Calu3 (cell line): ENCODE data around the gene ADCY5. TPM values are rescaled to one million over a fixed set of nuclear protein-coding genes. Genes with fewer than 3 reads are reported as not detected.

Experiments
- BruUV-seq: library from RNA; stranded (reverse); fragments of 400-500 nt; replicated peaks from 2 replicates; lab custom pipeline; 2021; lab: Mats Ljungman, UMichigan
- CTCF ChIA-PET: fragments of 300-600 bp; sonication (Branson Sonifier 250); formaldehyde crosslinking; loops from one replicate; lab custom pipeline; 2022; ENCODE audit warnings: antibody characterized with exemption; lab: Charles Lee
- DNase-seq: peaks from one replicate; pipeline ENCODE4 v3.0.0; 2022
- H3K27ac Mint-ChIP-seq: one replicate; pipeline ENCODE4 v1.8.0; 2022; ENCODE audit warnings: mixed read lengths; ENCODE audit not compliant: unreplicated experiment
- H3K27me3 Mint-ChIP-seq: one replicate; pipeline ENCODE4 v1.8.0; 2022; ENCODE audit warnings: mixed read lengths; ENCODE audit not compliant: unreplicated experiment
- H3K36me3 Mint-ChIP-seq: one replicate; pipeline ENCODE4 v1.8.0; 2022; ENCODE audit warnings: mild to moderate bottlenecking, moderate library complexity, mixed read lengths; ENCODE audit not compliant: insufficient read depth, unreplicated experiment
- H3K4me1 Mint-ChIP-seq: one replicate; pipeline ENCODE4 v1.8.0; 2022; ENCODE audit warnings: mild to moderate bottlenecking, low read depth, mixed read lengths; ENCODE audit not compliant: unreplicated experiment
- H3K4me3 Mint-ChIP-seq: one replicate; pipeline ENCODE4 v1.8.0; 2022; ENCODE audit warnings: mild to moderate bottlenecking, low read depth, moderate library complexity, mixed read lengths; ENCODE audit not compliant: unreplicated experiment
- H3K9me3 Mint-ChIP-seq: one replicate; pipeline ENCODE4 v1.8.0; 2022; ENCODE audit warnings: low read depth, mixed read lengths; ENCODE audit not compliant: unreplicated experiment
- intact Hi-C: fragments of 100-400 bp; cut with micrococcal nuclease; formaldehyde crosslinking; loops from one replicate; pipeline ENCODE4 v1.10.0; 2022; ENCODE audit not compliant: unreplicated experiment
- total RNA-seq: library from RNA; stranded (reverse); gene quantifications from 2 replicates; pipeline ENCODE4 v1.2.3, GENCODE V29; 2022
- TF ChIP-seq, protein P1 (sequence below): fragments of 200-600 bp; IDR thresholded peaks from one replicate; pipeline ENCODE4 v1.8.0; 2022; ENCODE audit warnings: antibody characterized with exemption; ENCODE audit not compliant: unreplicated experiment

ADCY5 gene
- total RNA-seq, 1 experiment from 2014 or later: 2.5 TPM

DNA sequence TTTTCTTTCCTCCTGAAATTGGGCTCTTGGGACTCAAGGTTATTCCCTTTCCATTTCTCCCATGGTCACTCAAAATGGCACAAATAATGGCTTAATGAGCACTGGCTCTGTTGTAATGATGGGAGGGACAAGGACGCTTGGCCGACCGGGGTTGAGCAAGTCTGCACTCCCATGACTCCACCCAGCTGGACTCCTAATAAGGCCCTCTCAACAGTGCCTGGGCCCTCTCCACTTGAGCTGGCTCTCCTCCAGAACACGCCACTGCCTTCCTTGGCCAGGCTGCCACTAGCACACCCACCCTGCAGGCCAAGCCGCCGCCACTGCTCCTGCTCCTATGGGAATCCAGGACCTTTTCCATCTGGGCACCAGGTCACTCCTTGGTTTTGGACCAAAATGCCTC lies 42.3 kb downstream of the ADCY5 start:
- intact Hi-C loops: no loop called here
- DNase-seq: no peak
- no TSS peak for BruUV-seq
- peaks cover 9% of the 10 kb centered on the region for H3K36me3 Mint-ChIP-seq
- H3K9me3 Mint-ChIP-seq: no peaks in the 10 kb centered on the region
- TF ChIP-seq, protein P1, sequence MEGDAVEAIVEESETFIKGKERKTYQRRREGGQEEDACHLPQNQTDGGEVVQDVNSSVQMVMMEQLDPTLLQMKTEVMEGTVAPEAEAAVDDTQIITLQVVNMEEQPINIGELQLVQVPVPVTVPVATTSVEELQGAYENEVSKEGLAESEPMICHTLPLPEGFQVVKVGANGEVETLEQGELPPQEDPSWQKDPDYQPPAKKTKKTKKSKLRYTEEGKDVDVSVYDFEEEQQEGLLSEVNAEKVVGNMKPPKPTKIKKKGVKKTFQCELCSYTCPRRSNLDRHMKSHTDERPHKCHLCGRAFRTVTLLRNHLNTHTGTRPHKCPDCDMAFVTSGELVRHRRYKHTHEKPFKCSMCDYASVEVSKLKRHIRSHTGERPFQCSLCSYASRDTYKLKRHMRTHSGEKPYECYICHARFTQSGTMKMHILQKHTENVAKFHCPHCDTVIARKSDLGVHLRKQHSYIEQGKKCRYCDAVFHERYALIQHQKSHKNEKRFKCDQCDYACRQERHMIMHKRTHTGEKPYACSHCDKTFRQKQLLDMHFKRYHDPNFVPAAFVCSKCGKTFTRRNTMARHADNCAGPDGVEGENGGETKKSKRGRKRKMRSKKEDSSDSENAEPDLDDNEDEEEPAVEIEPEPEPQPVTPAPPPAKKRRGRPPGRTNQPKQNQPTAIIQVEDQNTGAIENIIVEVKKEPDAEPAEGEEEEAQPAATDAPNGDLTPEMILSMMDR: no peak
- peaks cover 24% of the 10 kb centered on the region for H3K27me3 Mint-ChIP-seq
- H3K27ac Mint-ChIP-seq: no peak overlapping the region
- no peak overlapping the region for H3K4me3 Mint-ChIP-seq
- H3K4me1 Mint-ChIP-seq: peaks cover 26% of the 10 kb centered on the region
- CTCF ChIA-PET: no interaction called here

DNA sequence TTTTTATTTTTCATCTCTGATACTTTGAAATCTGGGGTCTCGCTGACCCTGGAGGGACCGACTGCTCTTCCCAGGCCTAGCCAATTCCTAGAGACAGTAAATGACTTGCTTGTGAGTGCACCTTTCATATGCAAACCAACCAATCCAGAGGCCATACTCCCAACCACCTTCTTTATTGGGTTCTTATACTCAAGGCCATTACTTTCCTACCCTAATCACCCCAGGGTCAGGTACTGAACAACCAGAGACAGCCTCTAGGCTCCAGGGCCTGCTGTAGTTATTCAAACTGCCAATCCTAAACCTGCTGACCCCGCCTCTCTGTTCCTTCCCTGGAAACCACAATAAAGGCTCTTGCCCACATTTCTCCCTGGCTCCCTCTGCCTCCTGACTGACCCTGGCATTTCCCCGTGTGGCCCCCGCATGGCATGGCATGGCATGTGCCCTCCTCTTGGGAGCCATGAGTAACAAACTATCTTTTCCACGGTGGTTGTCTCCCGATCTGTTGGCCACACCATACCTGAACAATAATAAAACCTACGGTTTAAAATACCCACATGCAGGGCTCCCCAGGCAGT lies 42.9 kb downstream of the ADCY5 start:
- TF ChIP-seq, protein P1: no peak
- peaks cover 21% of the 10 kb centered on the region for H3K4me1 Mint-ChIP-seq
- H3K27ac Mint-ChIP-seq: no peak overlapping the region
- H3K9me3 Mint-ChIP-seq: no peaks in the 10 kb centered on the region
- peaks cover 9% of the 10 kb centered on the region for H3K36me3 Mint-ChIP-seq
- intact Hi-C loops: no loop called here
- BruUV-seq: no TSS peak
- peaks cover 26% of the 10 kb centered on the region for H3K27me3 Mint-ChIP-seq
- H3K4me3 Mint-ChIP-seq: no peak overlapping the region
- CTCF ChIA-PET: no interaction called here
- DNase-seq: no peak

DNA sequence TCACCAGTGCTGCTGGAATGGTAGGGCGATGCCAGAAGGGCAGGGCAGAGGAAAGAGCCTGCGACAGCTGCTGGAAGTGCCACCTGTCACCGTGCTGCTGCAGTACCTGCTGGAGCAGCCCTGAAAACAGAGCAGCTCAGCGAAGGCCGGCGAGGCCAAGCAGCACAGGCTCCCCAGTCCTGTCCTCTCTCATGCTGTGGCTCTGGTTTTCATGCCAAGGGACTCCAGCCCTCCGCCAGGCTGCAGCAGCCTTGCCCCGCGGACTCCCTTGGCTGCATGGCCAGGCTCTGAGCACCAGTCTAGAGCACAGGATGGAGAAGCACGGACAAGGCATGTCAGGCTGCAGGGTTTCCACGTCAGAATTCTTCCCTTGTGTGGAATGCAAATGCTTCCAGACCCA lies 43.9 kb downstream of the ADCY5 start:
- peaks cover 27% of the 10 kb centered on the region for H3K27me3 Mint-ChIP-seq
- CTCF ChIA-PET: no interaction called here
- no peaks in the 10 kb centered on the region for H3K9me3 Mint-ChIP-seq
- DNase-seq: no peak
- no TSS peak for BruUV-seq
- H3K27ac Mint-ChIP-seq: no peak overlapping the region
- H3K36me3 Mint-ChIP-seq: peaks cover 6% of the 10 kb centered on the region
- no peak overlapping the region for H3K4me3 Mint-ChIP-seq
- H3K4me1 Mint-ChIP-seq: peaks cover 11% of the 10 kb centered on the region
- intact Hi-C loops: no loop called here
- TF ChIP-seq, protein P1: no peak

DNA sequence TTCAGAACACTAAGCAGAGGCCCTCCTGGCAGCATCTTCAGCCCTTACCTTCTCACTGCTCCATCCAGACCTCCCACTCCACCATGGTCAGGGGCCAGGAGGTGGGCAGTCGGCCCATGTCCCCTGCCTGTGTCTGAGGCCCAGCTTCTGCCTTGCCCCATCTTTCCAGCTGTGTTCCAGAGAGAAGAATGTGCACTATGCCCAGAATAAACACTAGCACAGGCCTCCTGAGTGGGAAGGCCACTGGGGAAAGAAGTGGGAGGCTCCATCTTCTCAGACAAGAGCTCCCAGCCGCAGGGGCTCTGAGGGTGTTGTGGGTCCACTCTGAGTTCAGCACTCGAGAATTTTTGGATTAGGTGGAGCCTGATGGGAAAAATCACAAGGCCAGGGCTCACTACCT lies 44.5 kb downstream of the ADCY5 start:
- TF ChIP-seq, protein P1: no peak
- intact Hi-C loops: no loop called here
- no peaks in the 10 kb centered on the region for H3K36me3 Mint-ChIP-seq
- H3K9me3 Mint-ChIP-seq: no peaks in the 10 kb centered on the region
- CTCF ChIA-PET: no interaction called here
- DNase-seq: no peak
- H3K27me3 Mint-ChIP-seq: peaks cover 33% of the 10 kb centered on the region
- H3K4me3 Mint-ChIP-seq: no peak overlapping the region
- no peak overlapping the region for H3K27ac Mint-ChIP-seq
- BruUV-seq: no TSS peak
- peaks cover 10% of the 10 kb centered on the region for H3K4me1 Mint-ChIP-seq
